ENCODE data around the gene HOXD12. TPM values are rescaled to one million over a fixed set of nuclear protein-coding genes. Genes with fewer than 3 reads are reported as not detected.

HOXD12 gene
- total RNA-seq, 4 donors from 2014 or later: not detected

DNA sequence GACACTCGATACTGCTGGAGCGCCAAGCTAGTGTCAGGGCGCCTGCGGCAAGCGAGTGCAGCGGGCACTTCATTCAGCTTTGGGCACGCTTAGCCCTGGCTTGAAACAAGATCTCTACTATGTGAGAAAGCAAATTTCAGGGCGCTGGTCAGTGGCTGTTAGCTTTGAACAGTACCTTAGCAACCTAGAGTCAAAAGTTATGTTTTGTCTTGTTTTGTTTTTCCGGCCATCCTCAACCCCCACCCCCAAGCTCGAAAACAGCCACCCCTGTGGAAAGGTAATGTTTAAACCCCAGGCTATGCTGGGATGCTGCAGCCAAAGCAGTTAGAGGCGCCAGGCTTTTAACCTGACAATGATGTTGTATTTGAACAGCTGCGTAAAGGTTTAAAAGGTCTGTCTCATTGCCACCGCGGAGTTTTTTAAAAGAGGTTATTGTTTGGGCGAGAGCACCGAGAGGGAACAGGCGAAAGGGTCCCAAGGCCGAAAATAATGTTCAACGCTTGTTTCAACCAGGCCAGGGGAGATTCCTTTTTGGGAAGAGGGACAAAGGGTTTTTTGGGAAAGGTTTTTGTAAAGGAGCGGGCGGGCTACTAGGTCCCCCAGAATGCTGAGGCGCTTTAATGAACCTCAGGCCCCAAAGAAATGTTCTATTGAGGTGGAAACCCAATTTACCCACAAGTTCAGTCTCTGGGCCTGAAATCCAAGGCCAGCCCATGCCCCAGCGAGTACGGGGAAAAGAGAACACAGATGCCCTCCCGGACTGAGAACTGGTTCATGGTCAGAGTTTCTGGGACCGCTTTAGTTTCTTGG lies 14.7 kb downstream of the HOXD12 start:
- peaks cover 40 to 100% (median 72%) of the 10 kb centered on the region in 4 donors for H3K27me3 ChIP-seq
- intact Hi-C loops (cut with DNase I): no loop called here
- H3K4me1 ChIP-seq: peaks cover 0 to 4% (median 0%) of the 10 kb centered on the region in 3 donors
- H3K4me3 ChIP-seq: no peak overlapping the region
- no peaks in the 10 kb centered on the region for H3K36me3 ChIP-seq
- 11 to 22% methylated on average over 21 to 26 of the region's 26 CpGs for WGBS, 2 donors
- no peak overlapping the region for H3K27ac ChIP-seq
- no peaks in the 10 kb centered on the region for H3K9me3 ChIP-seq
- DNase-seq: no peak
- TF ChIP-seq, protein P1, sequence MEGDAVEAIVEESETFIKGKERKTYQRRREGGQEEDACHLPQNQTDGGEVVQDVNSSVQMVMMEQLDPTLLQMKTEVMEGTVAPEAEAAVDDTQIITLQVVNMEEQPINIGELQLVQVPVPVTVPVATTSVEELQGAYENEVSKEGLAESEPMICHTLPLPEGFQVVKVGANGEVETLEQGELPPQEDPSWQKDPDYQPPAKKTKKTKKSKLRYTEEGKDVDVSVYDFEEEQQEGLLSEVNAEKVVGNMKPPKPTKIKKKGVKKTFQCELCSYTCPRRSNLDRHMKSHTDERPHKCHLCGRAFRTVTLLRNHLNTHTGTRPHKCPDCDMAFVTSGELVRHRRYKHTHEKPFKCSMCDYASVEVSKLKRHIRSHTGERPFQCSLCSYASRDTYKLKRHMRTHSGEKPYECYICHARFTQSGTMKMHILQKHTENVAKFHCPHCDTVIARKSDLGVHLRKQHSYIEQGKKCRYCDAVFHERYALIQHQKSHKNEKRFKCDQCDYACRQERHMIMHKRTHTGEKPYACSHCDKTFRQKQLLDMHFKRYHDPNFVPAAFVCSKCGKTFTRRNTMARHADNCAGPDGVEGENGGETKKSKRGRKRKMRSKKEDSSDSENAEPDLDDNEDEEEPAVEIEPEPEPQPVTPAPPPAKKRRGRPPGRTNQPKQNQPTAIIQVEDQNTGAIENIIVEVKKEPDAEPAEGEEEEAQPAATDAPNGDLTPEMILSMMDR (IDR thresholded peaks at IDR 0.05): no peak
- TF ChIP-seq POLR2A (IDR thresholded peaks at IDR 0.05): no peak

DNA sequence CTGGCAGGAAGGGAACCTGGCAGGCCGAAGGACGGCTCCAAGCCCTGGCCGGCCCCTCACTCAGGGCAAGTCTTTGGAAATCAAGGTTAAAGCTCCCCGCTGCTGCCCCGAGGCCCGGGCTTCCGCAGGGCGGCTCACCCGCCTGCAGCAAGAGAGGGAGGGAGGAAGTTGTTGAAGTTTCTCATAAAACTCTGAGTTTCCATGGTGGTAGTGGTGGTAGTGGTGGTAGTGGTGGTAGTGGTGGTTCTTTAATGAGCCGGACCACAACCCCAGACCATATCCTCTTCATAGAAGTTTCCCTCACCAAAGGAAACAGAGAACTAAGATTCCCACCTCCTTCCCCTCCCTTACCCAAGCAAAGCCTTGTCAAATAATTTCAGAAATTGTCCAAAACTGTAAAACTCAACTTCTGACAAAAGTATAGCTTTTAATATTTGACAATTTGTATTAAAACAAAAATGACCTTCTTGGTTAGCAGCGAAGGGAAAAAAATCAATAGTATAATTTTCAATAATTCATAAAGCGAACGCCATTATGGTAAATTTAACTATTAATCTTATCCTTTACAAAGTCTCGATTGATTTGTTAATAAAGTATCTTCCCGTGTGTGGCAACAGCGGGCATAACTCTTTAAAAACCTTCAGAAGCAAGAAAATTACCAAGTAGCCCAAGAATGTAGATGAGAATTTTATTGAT lies 15.5 kb downstream of the HOXD12 start:
- DNase-seq: no peak
- intact Hi-C loops (cut with DNase I): no loop called here
- Histone ChIP-seq H3K27me3 (peaks cover 45 to 100% (median 67%) of the 10 kb centered on the region in 4 donors), H3K36me3 (no peaks in the 10 kb centered on the region), H3K4me3 (no peak overlapping the region), H3K27ac (no peak overlapping the region), H3K4me1 (peaks cover 0 to 4% (median 0%) of the 10 kb centered on the region in 3 donors), H3K9me3 (no peaks in the 10 kb centered on the region)
- TF ChIP-seq, protein P1 (IDR thresholded peaks at IDR 0.05): no peak
- no peak for TF ChIP-seq POLR2A (IDR thresholded peaks at IDR 0.05)
- 25 to 36% methylated on average over 9 to 14 of the region's 16 CpGs for WGBS, 2 donors

DNA sequence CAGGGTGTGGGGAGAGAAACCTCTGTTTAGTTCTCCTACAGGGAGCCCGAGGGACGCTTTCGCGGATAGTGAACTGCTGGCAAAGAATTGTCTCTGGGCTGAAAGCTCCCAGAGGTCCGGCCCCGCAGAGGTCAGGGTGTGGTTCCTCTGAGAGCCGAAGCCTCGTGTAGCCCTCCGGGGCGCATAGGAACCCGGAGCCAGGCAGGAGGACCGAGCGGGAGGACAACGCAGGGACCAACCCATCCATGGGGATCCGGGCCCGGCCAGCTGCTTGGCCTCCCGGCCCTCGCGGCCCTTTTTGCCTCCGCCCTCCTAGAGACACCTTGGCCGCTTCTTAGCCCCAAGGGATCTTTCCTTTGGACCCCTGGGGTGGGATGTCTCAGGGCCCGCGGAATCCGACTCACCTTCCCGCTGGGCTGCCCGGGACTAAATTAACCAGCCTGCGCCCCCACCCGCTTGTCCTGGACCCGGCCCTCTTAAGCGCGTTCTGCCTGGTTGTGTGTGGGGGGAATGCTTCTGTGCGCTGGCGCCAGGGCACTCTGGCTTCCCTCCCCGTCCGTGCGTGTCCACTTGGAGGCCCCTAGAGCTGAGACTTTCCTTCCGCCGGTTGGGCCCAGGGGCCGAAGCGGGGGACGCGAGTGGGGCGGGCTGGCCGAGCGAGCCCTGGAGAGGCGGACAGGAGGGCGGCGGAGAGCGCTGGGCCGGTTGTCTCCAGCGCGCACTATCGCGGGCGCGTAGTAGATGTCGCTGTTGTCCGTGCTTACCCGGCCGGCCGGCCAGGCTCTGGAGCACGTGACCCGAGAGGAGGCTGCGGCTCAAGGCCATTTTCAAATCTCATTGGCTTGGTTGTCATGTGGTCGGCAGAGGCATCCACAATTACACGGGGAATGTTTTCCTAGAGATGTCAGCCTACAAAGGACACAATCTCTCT lies 16.6 kb downstream of the HOXD12 start, which contains the start of gene HOXD10:
TSS of gene HOXD10 (plus strand) at position 896 of the 931 bp plus-strand sequence. CDS start 56 bp downstream, outside the sequence.
- DNase-seq: no peak
- Histone ChIP-seq H3K4me3 (peak within 1 kb of the TSS in 3 of 4 donors; percentile 12 to 33 (median 27)), H3K4me1 (peaks cover 0 to 5% (median 0%) of the 10 kb centered on the region in 3 donors), H3K9me3 (no peaks in the 10 kb centered on the region), H3K27ac (peak within 1 kb of the TSS in 2 of 4 donors; percentile 17 to 42), H3K27me3 (peaks cover 50 to 100% (median 67%) of the 10 kb centered on the region in 4 donors), H3K36me3 (no peaks in the 10 kb centered on the region)
- intact Hi-C loops (cut with DNase I): no loop called here
- TF ChIP-seq, protein P1 (IDR thresholded peaks at IDR 0.05): peak in 1 of 6 experiments; percentile 10
- TF ChIP-seq POLR2A (IDR thresholded peaks at IDR 0.05): peak in 1 of 4 donors; percentile 11
- WGBS, 2 donors: 13 to 27% methylated on average over 21 to 24 of the region's 66 CpGs

DNA sequence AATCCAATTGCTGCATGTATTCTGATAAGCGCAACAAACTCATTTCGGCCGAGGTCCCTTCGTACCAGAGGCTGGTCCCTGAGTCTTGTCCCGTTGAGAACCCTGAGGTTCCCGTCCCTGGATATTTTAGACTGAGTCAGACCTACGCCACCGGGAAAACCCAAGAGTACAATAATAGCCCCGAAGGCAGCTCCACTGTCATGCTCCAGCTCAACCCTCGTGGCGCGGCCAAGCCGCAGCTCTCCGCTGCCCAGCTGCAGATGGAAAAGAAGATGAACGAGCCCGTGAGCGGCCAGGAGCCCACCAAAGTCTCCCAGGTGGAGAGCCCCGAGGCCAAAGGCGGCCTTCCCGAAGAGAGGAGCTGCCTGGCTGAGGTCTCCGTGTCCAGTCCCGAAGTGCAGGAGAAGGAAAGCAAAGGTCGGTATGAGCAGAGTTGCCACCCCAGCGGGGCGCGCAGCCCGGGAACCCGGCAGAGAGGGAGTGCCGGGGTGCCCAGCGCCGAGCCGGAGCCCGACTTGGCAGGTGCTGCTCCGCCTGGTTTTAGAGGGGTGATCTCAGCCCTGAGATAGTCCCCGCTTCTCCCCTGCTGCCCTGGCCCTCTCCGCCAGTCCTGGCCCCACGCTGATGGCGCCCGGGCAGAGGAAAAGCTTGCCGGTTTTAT lies 17.7 kb downstream of the HOXD12 start:
- no peak for DNase-seq
- H3K4me3 ChIP-seq: peak overlapping the region in 3 of 4 donors; percentile 12 to 27 (median 12)
- intact Hi-C loops (cut with DNase I): no loop called here
- H3K27ac ChIP-seq: peak overlapping the region in 2 of 4 donors; percentile 17 to 42
- TF ChIP-seq, protein P1 (IDR thresholded peaks at IDR 0.05): no peak
- TF ChIP-seq POLR2A (IDR thresholded peaks at IDR 0.05): no peak
- peaks cover 0 to 17% (median under 1%) of the 10 kb centered on the region in 3 donors for H3K4me1 ChIP-seq
- no peaks in the 10 kb centered on the region for H3K9me3 ChIP-seq
- WGBS, 2 donors: 29 to 44% methylated on average over 7 to 13 of the region's 40 CpGs
- no peaks in the 10 kb centered on the region for H3K36me3 ChIP-seq
- peaks cover 51 to 100% (median 67%) of the 10 kb centered on the region in 4 donors for H3K27me3 ChIP-seq
